ENCODE data around the gene LCE2B.

Gene LCE2B

GRCh38 chr1:152681616-152682015 is 4.3 kb upstream of the LCE2B start:
- TF ChIP-seq, protein P1, sequence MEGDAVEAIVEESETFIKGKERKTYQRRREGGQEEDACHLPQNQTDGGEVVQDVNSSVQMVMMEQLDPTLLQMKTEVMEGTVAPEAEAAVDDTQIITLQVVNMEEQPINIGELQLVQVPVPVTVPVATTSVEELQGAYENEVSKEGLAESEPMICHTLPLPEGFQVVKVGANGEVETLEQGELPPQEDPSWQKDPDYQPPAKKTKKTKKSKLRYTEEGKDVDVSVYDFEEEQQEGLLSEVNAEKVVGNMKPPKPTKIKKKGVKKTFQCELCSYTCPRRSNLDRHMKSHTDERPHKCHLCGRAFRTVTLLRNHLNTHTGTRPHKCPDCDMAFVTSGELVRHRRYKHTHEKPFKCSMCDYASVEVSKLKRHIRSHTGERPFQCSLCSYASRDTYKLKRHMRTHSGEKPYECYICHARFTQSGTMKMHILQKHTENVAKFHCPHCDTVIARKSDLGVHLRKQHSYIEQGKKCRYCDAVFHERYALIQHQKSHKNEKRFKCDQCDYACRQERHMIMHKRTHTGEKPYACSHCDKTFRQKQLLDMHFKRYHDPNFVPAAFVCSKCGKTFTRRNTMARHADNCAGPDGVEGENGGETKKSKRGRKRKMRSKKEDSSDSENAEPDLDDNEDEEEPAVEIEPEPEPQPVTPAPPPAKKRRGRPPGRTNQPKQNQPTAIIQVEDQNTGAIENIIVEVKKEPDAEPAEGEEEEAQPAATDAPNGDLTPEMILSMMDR (IDR thresholded peaks at IDR 0.05; ENCODE audit: low read depth, low read length): no peak
- DNase-seq (ENCODE audit: low read depth in 2 of 2): no peak
- no peak overlapping the region for H3K4me3 ChIP-seq (replicated peaks in 1 of 2; ENCODE audit: low read depth in 2 of 2, low read length in 2 of 2)

DNA sequence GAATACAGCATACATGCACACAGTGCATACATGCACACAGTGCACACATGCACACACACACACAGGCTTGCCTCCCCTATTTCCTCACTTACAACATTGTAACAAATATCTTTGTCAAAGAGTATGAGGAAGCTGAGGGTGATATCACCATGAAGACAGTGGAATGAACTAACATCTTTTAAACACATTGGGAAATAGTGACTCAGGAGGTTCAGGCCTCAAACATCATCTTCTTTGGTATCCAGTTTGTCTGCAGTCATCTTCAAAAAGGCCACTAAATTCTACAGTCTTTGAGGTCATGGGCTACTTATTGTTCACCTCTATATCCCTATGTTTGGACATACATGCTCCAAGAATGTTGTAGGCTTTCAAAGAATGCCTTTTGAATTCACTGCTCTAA is 2.1 kb upstream of the LCE2B start:
- H3K4me3 ChIP-seq (replicated peaks in 1 of 2; ENCODE audit: low read depth in 2 of 2, low read length in 2 of 2): no peak overlapping the region
- TF ChIP-seq, protein P1 (IDR thresholded peaks at IDR 0.05; ENCODE audit: low read depth, low read length): no peak
- no peak for DNase-seq (ENCODE audit: low read depth in 2 of 2)

DNA sequence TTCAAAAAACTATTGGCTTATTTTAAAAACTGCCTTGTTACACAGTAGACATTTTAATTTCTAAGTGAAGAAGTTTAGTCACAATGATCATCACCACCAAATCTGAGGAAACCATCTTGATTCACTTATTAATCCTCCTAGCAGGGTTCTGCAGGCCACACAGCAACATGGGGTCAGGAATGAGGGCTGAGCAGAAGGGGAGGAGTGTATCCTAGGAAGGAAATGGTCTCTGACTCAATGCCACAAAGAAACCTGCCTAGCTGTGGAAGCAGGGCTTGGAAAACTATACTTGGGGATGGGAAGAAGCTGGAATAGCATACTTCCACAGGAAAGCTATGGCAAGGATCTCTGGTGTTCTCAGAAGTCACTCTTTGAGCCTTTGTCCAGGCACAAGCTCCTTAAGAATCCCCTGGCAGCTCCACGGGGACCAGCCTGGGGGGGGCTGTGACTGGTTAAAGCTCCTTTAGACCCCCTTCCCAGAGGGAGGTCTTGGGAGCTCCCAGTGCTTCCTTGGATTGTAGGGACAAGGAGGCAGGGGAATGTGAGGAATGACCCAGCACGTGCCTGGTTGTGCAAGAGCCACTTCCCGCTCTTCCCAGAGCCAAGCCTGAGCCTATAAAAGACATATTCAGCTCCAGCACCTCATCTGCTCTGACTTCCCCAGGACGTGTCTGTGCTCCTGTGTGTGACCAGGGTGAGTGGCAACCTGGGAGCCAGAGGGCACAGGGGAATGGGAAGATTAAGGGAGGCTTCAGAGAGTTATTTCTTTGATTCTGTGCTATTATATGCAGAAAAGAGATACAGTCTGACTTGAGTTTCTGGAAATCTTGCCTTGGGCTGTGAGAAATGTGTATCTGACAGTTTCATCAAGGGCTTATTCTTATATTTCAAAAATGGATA is 12.0 kb downstream of the LCE2B start, which contains the start of gene LCE2A:
TSS of gene LCE2A (plus strand) at position 645 of the 900 bp plus-strand sequence. CDS start 557 bp downstream, outside the sequence.
- TF ChIP-seq, protein P1 (IDR thresholded peaks at IDR 0.05; ENCODE audit: low read depth, low read length): no peak
- DNase-seq (ENCODE audit: low read depth in 2 of 2): no peak
- no peak within 1 kb of the TSS for H3K4me3 ChIP-seq (replicated peaks in 1 of 2; ENCODE audit: low read depth in 2 of 2, low read length in 2 of 2)

DNA sequence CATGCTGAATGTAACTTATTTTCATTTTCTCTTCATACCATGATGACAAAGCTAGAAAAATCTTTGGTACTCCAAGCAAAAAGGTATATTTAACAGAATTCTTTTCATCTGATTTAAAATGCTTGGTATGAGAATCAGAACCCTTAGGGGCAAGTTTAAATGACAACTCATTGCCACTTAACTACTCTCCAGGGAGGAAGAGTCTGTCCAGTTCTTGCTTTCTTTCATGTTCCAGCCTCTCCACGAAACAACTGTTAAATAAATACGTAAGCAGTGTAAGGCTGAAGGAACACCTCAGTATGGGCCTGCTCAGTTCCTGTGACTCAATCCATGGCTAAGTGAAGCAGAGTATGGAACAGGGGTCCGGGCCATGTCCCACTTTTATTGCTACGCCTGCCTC is 13.8 kb downstream of the LCE2B start:
- no peak overlapping the region for H3K4me3 ChIP-seq (replicated peaks in 1 of 2; ENCODE audit: low read depth in 2 of 2, low read length in 2 of 2)
- TF ChIP-seq, protein P1 (IDR thresholded peaks at IDR 0.05; ENCODE audit: low read depth, low read length): no peak
- no peak for DNase-seq (ENCODE audit: low read depth in 2 of 2)

DNA sequence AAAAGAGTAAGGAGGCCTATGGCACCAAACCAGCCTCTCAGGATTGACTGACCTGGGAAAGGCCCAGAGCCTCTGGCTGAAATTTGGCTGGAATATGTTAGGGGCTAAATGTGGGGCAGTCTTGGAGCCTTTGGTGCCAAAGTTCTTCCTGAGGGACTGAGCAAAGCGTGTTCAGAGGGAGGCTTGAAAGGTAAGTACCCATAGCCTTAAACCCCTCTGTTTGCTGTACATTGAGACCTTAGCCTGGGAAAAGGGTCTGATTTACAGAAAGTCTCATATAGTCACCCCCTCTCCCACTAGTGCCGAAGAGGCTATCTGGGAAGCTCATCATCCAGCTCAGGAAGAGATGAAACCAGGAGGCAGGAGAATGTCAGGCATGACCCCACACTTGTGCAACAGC is 21.9 kb downstream of the LCE2B start, which contains the start of gene LCE4A:
TSS of gene LCE4A (plus strand) at position 301 of the 400 bp plus-strand sequence. CDS start 916 bp downstream, outside the sequence.
- TF ChIP-seq, protein P1 (IDR thresholded peaks at IDR 0.05; ENCODE audit: low read depth, low read length): no peak
- DNase-seq (ENCODE audit: low read depth in 2 of 2): no peak
- H3K4me3 ChIP-seq (replicated peaks in 1 of 2; ENCODE audit: low read depth in 2 of 2, low read length in 2 of 2): no peak within 1 kb of the TSS

GRCh38 chr1:152718238-152718637 is 32.3 kb downstream of the LCE2B start:
- no peak for DNase-seq (ENCODE audit: low read depth in 2 of 2)
- no peak overlapping the region for H3K4me3 ChIP-seq (replicated peaks in 1 of 2; ENCODE audit: low read depth in 2 of 2, low read length in 2 of 2)
- TF ChIP-seq, protein P1 (IDR thresholded peaks at IDR 0.05; ENCODE audit: low read depth, low read length): no peak
